CD4-positive, alpha-beta T cell treated with Interleukin-21 for 1 hour (primary cell): Measurements from ENCODE around the gene GOLGA2.

Experiments used
- DNase-seq: peaks from one replicate; pipeline ENCODE4 v3.0.0-alpha.2; 2020

Gene GOLGA2

GRCh38 chr9:128208946-128209669, 66.7 kb downstream of the GOLGA2 start:
- DNase-seq: no peak

GRCh38 chr9:128208386-128208785, 67.4 kb downstream of the GOLGA2 start:
- DNase-seq: no peak

GRCh38 chr9:128206916-128207910, 68.6 kb downstream of the GOLGA2 start:
- DNase-seq: no peak

GRCh38 chr9:128206484-128206883, 69.3 kb downstream of the GOLGA2 start:
- DNase-seq: no peak
